Fibroblast of skin of abdomen (primary cell): ENCODE results near the gene ACAA2. TPM values are rescaled to one million over a fixed set of nuclear protein-coding genes. Genes with fewer than 3 reads are reported as not detected.

Experiments
- DNase-seq: peaks from one replicate; pipeline ENCODE4 v3.0.0-alpha.2; 2013
- polyA plus RNA-seq, 2 experiments: library from polyadenylated mRNA; unstranded; fragments of 120-200 nt; gene quantifications; one replicate each; pipeline ENCODE4 v1.2.1, GENCODE V29; 2013; ENCODE audit not compliant: insufficient read length in 2 of 2

ACAA2 gene
- 77.7 TPM for polyA plus RNA-seq (2013, experiment 1 of 2; ENCODE audit: insufficient read length)
- 78.7 TPM for polyA plus RNA-seq (2013, experiment 2 of 2; ENCODE audit: insufficient read length)

- peak; percentile 91 for DNase-seq
These were observed at the start of gene ACAA2 for GRCh38 chr18:49813319-49814146. TSS of gene ACAA2 (minus strand) at chr18:49813533. CDS start at chr18:49813484, 49 bp downstream.

DNA sequence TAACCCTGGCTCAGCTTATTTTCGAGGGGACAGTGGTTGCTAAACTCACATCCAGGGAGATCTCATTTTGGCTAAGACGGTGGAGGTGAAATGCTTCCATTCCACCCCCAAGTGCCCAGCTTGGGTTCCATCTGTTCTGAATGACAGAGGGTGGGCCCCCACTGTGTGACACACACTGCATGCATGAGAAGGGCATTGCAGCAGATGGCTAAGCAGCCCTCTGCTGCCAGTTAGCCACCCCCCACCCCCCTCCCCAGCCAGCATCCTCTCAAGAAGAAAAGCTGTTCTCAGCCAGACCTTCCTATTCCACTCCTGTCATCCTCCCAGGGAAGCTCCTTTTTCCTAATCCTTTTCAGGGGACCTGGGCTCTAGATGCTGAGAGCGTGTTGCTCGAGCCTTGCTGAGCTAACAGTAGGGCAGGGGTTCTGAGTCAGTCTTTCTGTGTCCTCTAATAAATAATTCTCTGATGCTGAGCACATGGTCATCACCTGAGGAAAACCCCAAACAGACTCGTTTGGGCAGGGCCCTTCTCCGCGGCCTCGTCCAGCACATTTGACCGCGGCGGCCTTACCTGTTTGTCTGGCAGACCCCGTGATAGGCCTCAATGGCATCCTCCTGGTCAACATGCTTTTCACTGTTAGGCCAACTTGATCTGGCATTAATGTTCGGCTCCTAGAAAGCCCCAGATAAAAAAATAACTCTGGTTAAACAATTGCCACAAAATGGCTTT is 49.5 kb upstream of the ACAA2 start:
- DNase-seq = no peak

DNA sequence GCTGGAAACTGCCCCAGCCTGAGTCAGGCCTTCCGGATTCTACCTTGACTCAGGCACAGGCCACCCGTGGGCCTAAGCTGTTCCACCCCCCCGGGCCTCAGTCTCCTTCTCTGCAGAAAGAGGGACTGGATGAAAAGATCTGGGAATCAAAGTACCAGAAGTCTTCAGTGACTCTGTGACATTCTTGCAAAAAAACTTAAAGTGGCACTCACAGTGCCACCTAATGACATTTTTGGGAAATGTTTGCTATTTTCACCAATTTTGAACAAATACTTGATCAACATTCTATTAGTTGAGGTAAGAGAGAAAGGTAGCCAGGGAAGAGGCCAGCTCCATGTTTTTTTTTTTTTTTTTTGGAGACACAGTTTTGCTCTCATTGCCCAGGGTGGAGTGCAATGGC is 48.3 kb upstream of the ACAA2 start:
- DNase-seq = no peak

GRCh38 chr18:49859725-49860124 is 46.4 kb upstream of the ACAA2 start:
- no peak for DNase-seq

GRCh38 chr18:49859021-49859359 is 45.7 kb upstream of the ACAA2 start:
- no peak for DNase-seq

DNA sequence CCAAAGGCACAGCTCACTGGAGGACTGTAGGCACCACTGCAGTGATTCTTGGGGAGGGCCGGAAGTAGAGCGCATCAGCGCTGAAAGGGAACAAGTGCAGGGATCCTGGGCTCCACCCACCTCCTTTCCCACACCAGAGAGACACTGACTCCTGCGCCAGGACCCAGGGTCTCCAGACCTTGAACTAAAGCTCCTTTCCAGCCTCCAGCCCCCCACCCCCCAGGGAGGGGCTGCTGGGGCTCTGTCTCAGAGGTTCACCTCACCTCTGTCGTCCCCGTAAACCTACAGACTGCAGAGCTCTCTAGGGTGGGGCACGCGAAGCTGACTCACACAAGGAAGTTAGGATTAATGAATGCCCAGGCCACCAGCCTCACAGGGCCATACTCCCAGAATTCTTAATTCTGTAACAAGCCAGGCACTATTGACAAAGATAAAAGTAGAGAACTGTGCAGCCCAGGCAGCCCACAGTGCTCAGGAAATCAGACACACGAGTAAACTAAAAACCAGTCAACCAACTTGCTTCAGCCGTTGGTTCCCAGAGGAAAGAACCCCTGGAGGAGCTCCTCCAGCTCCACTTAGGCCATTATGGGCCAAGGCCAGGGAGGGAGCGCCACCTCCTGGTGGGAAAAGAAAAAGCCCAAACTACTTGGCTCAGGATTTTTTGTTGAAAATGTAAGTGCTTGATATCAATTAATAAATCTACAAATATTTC is 45.1 kb upstream of the ACAA2 start:
- DNase-seq = peak; percentile 67

- no peak for DNase-seq
These were observed 44.4 kb upstream of the ACAA2 start for GRCh38 chr18:49857708-49858107.

DNA sequence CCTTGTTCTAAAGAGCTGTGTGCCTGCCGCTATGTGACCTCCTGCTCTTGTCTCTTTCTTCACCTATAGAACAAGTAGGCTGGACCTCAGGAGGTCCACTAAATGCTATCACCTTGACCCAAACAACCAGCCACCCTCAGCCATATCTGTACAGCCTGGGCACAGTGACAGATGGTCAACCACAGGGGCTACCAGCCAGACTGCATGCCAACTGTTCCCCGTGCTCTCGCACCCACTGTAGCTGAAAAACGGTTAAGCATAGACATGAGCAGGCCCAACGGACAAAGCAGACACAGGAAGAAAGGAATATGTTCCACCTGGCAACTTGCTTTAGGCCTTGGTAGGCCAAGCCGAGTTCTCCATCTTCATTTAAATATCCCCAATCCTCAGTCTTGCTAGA is 43.2 kb upstream of the ACAA2 start:
- DNase-seq = no peak

DNA sequence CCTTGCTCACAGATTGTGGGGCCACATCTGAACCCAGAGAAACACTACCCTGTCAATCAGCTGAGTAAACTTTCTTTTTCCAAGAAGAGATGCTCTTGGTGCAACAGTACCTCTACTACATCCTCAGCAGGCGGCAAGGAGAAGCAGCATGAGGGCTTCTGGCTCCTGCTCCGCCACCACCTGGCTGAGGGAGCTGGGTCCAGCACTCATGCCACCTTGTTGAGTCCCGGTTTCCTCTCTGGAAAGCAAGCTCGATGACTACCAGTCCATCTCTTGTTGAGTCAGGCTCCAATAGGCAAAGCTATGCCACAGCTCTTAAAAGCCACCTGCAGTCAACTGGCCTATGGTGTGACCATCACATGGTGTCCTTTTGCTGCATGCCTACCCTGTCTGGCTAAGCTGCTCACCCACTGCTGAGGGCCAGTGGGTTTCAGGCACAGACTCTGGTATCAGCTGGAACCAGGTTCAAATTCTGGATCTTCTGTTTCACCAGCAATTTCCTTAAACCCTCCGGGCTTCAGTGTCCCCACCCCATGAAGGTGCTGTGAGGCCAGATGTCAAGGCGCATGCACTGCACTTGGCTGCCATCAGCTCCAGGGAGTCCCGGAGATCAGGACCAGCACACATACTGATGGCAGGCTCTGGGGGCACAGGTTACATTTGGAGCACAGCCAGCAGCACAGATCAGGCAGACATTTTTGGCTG is 42.5 kb upstream of the ACAA2 start:
- DNase-seq = no peak

DNA sequence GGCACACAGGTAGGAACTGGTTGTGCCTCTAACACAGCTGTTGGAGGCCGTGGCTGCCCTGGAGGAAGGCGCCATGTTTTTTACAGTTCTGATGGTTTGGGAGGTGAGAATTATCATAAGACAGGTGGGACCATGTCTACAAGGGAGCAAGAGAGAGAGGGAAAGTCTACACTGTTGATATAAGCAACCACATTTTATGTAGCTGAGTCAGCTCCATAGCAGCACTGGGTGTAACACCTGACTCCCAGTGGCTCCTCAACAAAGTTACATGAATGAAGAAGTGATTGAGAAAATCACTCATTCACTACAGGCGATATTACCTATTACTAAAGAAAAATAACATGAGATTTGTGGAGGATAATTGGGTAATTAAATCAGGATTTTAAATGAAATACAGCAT is 41.3 kb upstream of the ACAA2 start:
- DNase-seq = no peak

DNA sequence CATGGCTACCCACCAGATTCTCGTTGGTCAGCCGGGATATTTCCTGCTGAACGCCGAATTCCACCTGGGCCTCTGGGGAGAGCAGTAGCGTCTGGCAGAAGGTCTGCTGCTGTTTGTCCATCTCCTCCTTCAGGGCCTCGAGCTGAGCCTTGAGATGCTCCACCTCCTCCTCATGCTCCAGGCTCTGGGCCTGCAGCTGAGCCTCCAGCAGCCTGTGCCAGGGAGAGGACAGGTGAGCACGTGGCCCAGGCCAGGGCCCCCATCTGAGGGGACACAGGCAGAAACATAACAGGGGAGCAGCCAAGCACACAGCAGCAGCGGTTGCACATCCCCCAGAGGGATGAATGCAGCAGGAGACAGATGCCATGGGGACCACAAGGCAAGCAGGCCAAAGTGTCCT is 40.1 kb upstream of the ACAA2 start:
- no peak for DNase-seq

- no peak for DNase-seq
These were observed 39.7 kb upstream of the ACAA2 start for GRCh38 chr18:49853011-49853410.

GRCh38 chr18:49851624-49852023 is 38.3 kb upstream of the ACAA2 start:
- DNase-seq = no peak

GRCh38 chr18:49850636-49851035 is 37.3 kb upstream of the ACAA2 start:
- DNase-seq = no peak

GRCh38 chr18:49849331-49850217 is 36.2 kb upstream of the ACAA2 start:
- peak; percentile 72 for DNase-seq

- no peak for DNase-seq
These were observed 34.8 kb upstream of the ACAA2 start for GRCh38 chr18:49848115-49848514.

- no peak for DNase-seq
These were observed 34.2 kb upstream of the ACAA2 start for GRCh38 chr18:49847524-49847923.

GRCh38 chr18:49846718-49847470 is 33.6 kb upstream of the ACAA2 start:
- DNase-seq = no peak

DNA sequence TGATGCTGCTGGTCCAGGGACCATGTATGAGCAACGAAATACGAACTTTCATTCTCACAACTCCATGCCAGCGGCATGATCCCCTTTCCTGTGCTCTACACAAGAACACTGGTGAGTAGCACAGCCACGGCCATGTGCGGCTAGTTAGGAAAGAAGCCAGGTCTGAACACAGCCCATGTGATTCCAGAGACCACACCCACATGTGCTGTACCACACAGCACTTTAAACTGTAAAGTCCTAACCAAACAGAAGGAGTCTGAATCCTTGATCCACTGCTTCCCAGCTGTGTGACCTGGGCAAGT is 33.0 kb upstream of the ACAA2 start:
- peak; percentile 57 for DNase-seq

GRCh38 chr18:49845629-49846360 is 32.5 kb upstream of the ACAA2 start:
- no peak for DNase-seq
